H1 (cell line): Measurements from ENCODE around the gene ANKRD9. TPM values are rescaled to one million over a fixed set of nuclear protein-coding genes. Genes with fewer than 3 reads are reported as not detected.

Experiments used
- CTCF ChIA-PET: fragments of 300-600 bp; sonication (Branson Sonifier 250); formaldehyde crosslinking; loops from one replicate; lab custom pipeline; 2021; ENCODE audit not compliant: partially characterized antibody; lab: Charles Lee
- POLR2A ChIA-PET: fragments of 300-600 bp; sonication (Branson Sonifier 250); formaldehyde crosslinking; loops from one replicate; lab custom pipeline; 2021; ENCODE audit warnings: inconsistent platforms; ENCODE audit not compliant: partially characterized antibody; lab: Charles Lee
- DNase-seq, 2 experiments: peaks; one replicate each; pipeline versions ENCODE4 v3.0.0 to v3.0.0-alpha.2; 2010 to 2022; ENCODE audit warnings: low spot score in 2 of 2, low read depth in 1 of 2, mixed read lengths in 1 of 2
- FAIRE-seq: peaks from 2 replicates; lab custom pipeline; 2011; peaks lifted over from hg19 to GRCh38; lab: Jason Lieb, UNC
- H2AFZ ChIP-seq: 2 replicates; pipeline ENCODE4 v1.8.1; 2012; ENCODE audit warnings: low read length, inconsistent platforms
- H2AK5ac ChIP-seq: 2 replicates; pipeline ENCODE4 v1.6.1; 2013; ENCODE audit warnings: low read depth, low read length
- H2BK120ac ChIP-seq: replicated peaks from 2 replicates; pipeline ENCODE3; 2013; ENCODE audit warnings: low read depth, low read length, inconsistent platforms
- H2BK12ac ChIP-seq: 2 replicates; pipeline ENCODE4 v1.6.1; 2013; ENCODE audit warnings: low read depth, low read length
- H2BK15ac ChIP-seq: 2 replicates; pipeline ENCODE4 v1.6.1; 2013; ENCODE audit warnings: low read length
- H2BK20ac ChIP-seq: 2 replicates; pipeline ENCODE4 v1.6.1; 2013; ENCODE audit warnings: low read length
- H2BK5ac ChIP-seq: 2 replicates; pipeline ENCODE4 v1.6.1; 2013; ENCODE audit warnings: low read depth, low read length
- H3K14ac ChIP-seq: 2 replicates; pipeline ENCODE4 v1.6.1; 2013; ENCODE audit warnings: inconsistent platforms; ENCODE audit not compliant: insufficient read length
- H3K18ac ChIP-seq: 2 replicates; pipeline ENCODE4 v1.6.1; 2013; ENCODE audit warnings: low read length; ENCODE audit errors: extremely low read depth
- H3K23ac ChIP-seq: 2 replicates; pipeline ENCODE4 v1.6.1; 2013; ENCODE audit warnings: inconsistent platforms; ENCODE audit not compliant: insufficient read length
- H3K23me2 ChIP-seq: 2 replicates; pipeline ENCODE4 v1.6.1; 2013; ENCODE audit warnings: low read depth, low read length
- H3K27ac ChIP-seq: 2 replicates; pipeline ENCODE4 v1.6.1; 2011; ENCODE audit warnings: low read depth, low read length, inconsistent platforms
- H3K27me3 ChIP-seq, 4 experiments: replicated peaks in 1 of 4; 1 replicate in 1 of 4; 2 replicates in 3 of 4; pipeline versions ENCODE4 v1.6.1 to v1.8.1; 2011 to 2013; ENCODE audit warnings: low read length in 3 of 4, mild to moderate bottlenecking in 3 of 4, inconsistent platforms in 2 of 4, mixed read lengths in 2 of 4, moderate library complexity in 1 of 4; ENCODE audit not compliant: control insufficient read depth in 3 of 4, insufficient read depth in 3 of 4; ENCODE audit errors: extremely low read depth in 1 of 4
- H3K36me3 ChIP-seq, 4 experiments: 2 replicates each; pipeline versions ENCODE4 v1.6.1 to v1.8.1; 2011 to 2013; ENCODE audit warnings: mild to moderate bottlenecking in 4 of 4, low read length in 3 of 4, moderate library complexity in 2 of 4, control low read depth in 1 of 4, inconsistent platforms in 1 of 4; ENCODE audit not compliant: insufficient read depth in 4 of 4, control insufficient read depth in 2 of 4
- H3K4ac ChIP-seq: replicated peaks from 2 replicates; pipeline ENCODE3; 2013; ENCODE audit warnings: low read length, low read depth, mixed read lengths, inconsistent platforms; ENCODE audit not compliant: insufficient read length
- H3K4me1 ChIP-seq, 4 experiments: replicated peaks in 1 of 4; 1 replicate in 1 of 4; 2 replicates in 3 of 4; pipeline versions ENCODE4 v1.6.1 to v1.8.1; 2011 to 2013; ENCODE audit warnings: low read length in 3 of 4, inconsistent platforms in 2 of 4, mixed read lengths in 1 of 4; ENCODE audit not compliant: insufficient read depth in 4 of 4, control insufficient read depth in 3 of 4
- H3K4me2 ChIP-seq, 2 experiments: 2 replicates each; pipeline versions ENCODE4 v1.6.1 to v1.8.1; 2011 to 2013; ENCODE audit warnings: low read depth in 2 of 2, low read length in 2 of 2, control low read depth in 1 of 2, inconsistent platforms in 1 of 2, mild to moderate bottlenecking in 1 of 2; ENCODE audit not compliant: insufficient read depth in 1 of 2
- H3K4me3 ChIP-seq, 4 experiments: fragments of 200-600, 300-600 bp in 1 of 4; sonication (generic), shearing (Covaris generic), sonication (Bioruptor Twin) in 1 of 4; 2 replicates each; pipeline versions ENCODE4 v1.5.1 to v1.8.1; 2011 to 2016; ENCODE audit warnings: low read length in 4 of 4, low read depth in 3 of 4, control low read depth in 2 of 4, inconsistent platforms in 2 of 4, mild to moderate bottlenecking in 2 of 4, mixed read lengths in 1 of 4, moderate library complexity in 1 of 4; ENCODE audit not compliant: insufficient read depth in 2 of 4; ENCODE audit errors: extremely low read depth in 1 of 4
- H3K56ac ChIP-seq: replicated peaks from 2 replicates; pipeline ENCODE3; 2013; ENCODE audit warnings: low read depth, mild to moderate bottlenecking, mixed read lengths, low read length, inconsistent platforms; ENCODE audit not compliant: insufficient read length
- H3K79me1 ChIP-seq: 2 replicates; pipeline ENCODE4 v1.6.1; 2013; ENCODE audit warnings: low read depth, low read length, control low read depth
- H3K79me2 ChIP-seq, 2 experiments: 2 replicates each; pipeline versions ENCODE4 v1.6.1 to v1.8.1; 2012 to 2013; ENCODE audit warnings: low read length in 2 of 2, mild to moderate bottlenecking in 2 of 2, inconsistent platforms in 1 of 2; ENCODE audit not compliant: insufficient read depth in 2 of 2, control insufficient read depth in 1 of 2
- H3K9ac ChIP-seq, 4 experiments: replicated peaks in 1 of 4; 1 replicate in 1 of 4; 2 replicates in 3 of 4; pipeline versions ENCODE4 v1.6.1 to v1.8.1; 2011 to 2013; ENCODE audit warnings: low read depth in 3 of 4, low read length in 3 of 4, control low read depth in 2 of 4, mild to moderate bottlenecking in 2 of 4, moderate library complexity in 2 of 4, inconsistent platforms in 1 of 4; ENCODE audit errors: extremely low read depth in 1 of 4
- H3K9me3 ChIP-seq, 2 experiments: 2 replicates each; pipeline versions ENCODE4 v1.6.1 to v1.8.1; 2012 to 2013; ENCODE audit warnings: mild to moderate bottlenecking in 2 of 2, moderate library complexity in 2 of 2, control low read depth in 1 of 2, inconsistent platforms in 1 of 2, low read depth in 1 of 2, low read length in 1 of 2, mixed read lengths in 1 of 2; ENCODE audit not compliant: insufficient read depth in 2 of 2
- H4K20me1 ChIP-seq, 2 experiments: replicated peaks in 1 of 2; 2 replicates each; pipeline versions ENCODE3 to v1.8.1; 2011 to 2013; ENCODE audit warnings: inconsistent platforms in 2 of 2, low read length in 2 of 2, mild to moderate bottlenecking in 1 of 2; ENCODE audit not compliant: insufficient read depth in 2 of 2, control insufficient read depth in 1 of 2
- H4K5ac ChIP-seq: 2 replicates; pipeline ENCODE4 v1.6.1; 2013; ENCODE audit warnings: low read length, low read depth, mixed read lengths, inconsistent platforms; ENCODE audit not compliant: insufficient read length
- H4K8ac ChIP-seq: 2 replicates; pipeline ENCODE4 v1.8.0; 2013; ENCODE audit warnings: mild to moderate bottlenecking, moderate library complexity, low read length, inconsistent platforms; ENCODE audit not compliant: insufficient read depth; ENCODE audit errors: extremely low read depth
- H4K91ac ChIP-seq: replicated peaks from 2 replicates; pipeline ENCODE3; 2013; ENCODE audit warnings: low read length, mixed read lengths, inconsistent platforms; ENCODE audit not compliant: insufficient read length
- HDAC2 ChIP-seq, 2 experiments: fragments of 300-600 bp in 1 of 2; sonication (generic) in 1 of 2; IDR thresholded peaks; 2 replicates each; pipeline ENCODE4 v1.6.1; 2011 to 2012; ENCODE audit warnings: low read depth in 2 of 2, low read length in 2 of 2, mild to moderate bottlenecking in 2 of 2, moderate library complexity in 2 of 2, borderline replicate concordance in 1 of 2, inconsistent platforms in 1 of 2
- RBBP5 ChIP-seq: IDR thresholded peaks from 2 replicates; pipeline ENCODE4 v1.7.1; 2012; ENCODE audit warnings: low read depth, mild to moderate bottlenecking, inconsistent platforms, low read length, moderate library complexity, borderline replicate concordance
- SUZ12 ChIP-seq: fragments of 200-600 bp; sonication (generic); IDR thresholded peaks from 2 replicates; pipeline ENCODE4 v1.6.1; 2012; ENCODE audit warnings: mild to moderate bottlenecking, inconsistent platforms, low read length, moderate library complexity, mixed read lengths
- TAF1 ChIP-seq: IDR thresholded peaks from 2 replicates; pipeline ENCODE4 v1.6.1; 2011; ENCODE audit warnings: mild to moderate bottlenecking, low read depth, low read length
- ZNF274 ChIP-seq: IDR thresholded peaks from 2 replicates; pipeline ENCODE4 v1.7.0; 2012; ENCODE audit warnings: low read length, borderline replicate concordance; ENCODE audit errors: extremely low read depth
- WGBS, 2 experiments: shearing (Covaris generic) in 1 of 2; methylation state at CpG; one replicate each; pipeline versions ENCODE4 v1.1.6 to v1.1.7; 2013 to 2015; ENCODE audit warnings: low lambda C conversion rate in 2 of 2, mixed read lengths in 2 of 2, inconsistent platforms in 1 of 2, low coverage in 1 of 2, missing lambda C conversion rate in 1 of 2; ENCODE audit not compliant: insufficient replicate concordance in 2 of 2, insufficient coverage in 1 of 2, insufficient read length in 1 of 2; ENCODE audit errors: extremely low coverage in 1 of 2, missing lambda C conversion rate in 1 of 2; 5-methylcytosine and 5-hydroxymethylcytosine counted together
- polyA plus RNA-seq, 7 experiments: library from polyadenylated mRNA; depleted of rRNA in 3 of 7; stranded (reverse) in 5 of 7; unstranded in 2 of 7; fragments of >200 nt in 5 of 7; fragments of 200-250 nt in 2 of 7; gene quantifications; 1 replicate in 5 of 7; 2 replicates in 1 of 7; 4 replicates in 1 of 7; pipeline versions ENCODE4 v1.2.1 to v1.2.3, GENCODE V29; 2011 to 2013; ENCODE audit warnings: missing spikeins in 2 of 7, mixed read lengths in 2 of 7
- total RNA-seq: library from RNA; stranded (reverse); fragmentation: NEBNext Ultra II Directional; extraction: Animal tissue kit (Norgen Biotek cat#: 25700); gene quantifications from 2 replicates; pipeline ENCODE4 v1.2.1, GENCODE V29; 2021
- TF ChIP-seq, protein P1 (sequence below): IDR thresholded peaks from 2 replicates; pipeline ENCODE4 v1.6.1; 2012; ENCODE audit warnings: inconsistent platforms

Gene ANKRD9
- total and polyA plus RNA-seq, 2 of the 8 experiments (the other 6 are each of a cell fraction or from before 2014, with no cell fraction given): 37.0 to 41.8 TPM

DNA sequence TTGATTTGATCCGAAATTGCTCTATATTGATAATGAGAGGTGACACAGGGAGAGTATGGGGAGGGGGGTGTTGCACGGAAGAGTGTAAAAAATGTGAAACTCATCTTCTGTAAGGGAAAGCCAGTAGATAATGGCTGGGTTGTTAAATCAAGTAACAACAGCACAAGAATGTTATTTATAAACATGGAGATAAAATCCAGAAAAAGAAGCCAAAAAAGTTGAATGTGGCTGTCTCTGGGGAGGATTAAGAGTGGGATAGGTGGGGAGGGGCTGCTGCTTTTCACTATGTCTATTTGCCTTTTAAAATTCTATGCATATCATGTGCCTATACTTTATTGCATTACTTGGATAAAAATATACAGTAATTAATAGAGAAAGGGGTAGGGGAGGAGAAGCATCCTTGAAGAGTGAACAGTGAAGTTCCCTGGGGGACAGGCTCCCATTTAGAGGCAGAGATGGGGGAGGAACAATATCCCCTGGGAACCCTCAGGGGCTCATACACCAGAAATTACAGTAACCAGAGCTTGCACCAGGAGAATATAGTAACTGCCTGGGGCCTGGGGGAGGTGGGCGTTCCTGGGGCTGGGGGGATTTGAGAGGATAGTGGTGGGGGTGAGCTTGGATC is 39.2 kb upstream of the ANKRD9 start:
- H3K23ac ChIP-seq: no peak overlapping the region
- H4K8ac ChIP-seq: no peak overlapping the region
- peaks cover 3 to 18% (median 12%) of the 10 kb centered on the region in 4 experiments for H3K4me1 ChIP-seq
- no peaks in the 10 kb centered on the region for H3K79me1 ChIP-seq
- no peak overlapping the region for H2BK120ac ChIP-seq
- H3K9ac ChIP-seq: no peak overlapping the region
- H4K20me1 ChIP-seq: no peaks in the 10 kb centered on the region
- H2BK15ac ChIP-seq: no peak overlapping the region
- no peak overlapping the region for H3K56ac ChIP-seq
- no peak overlapping the region for H2BK5ac ChIP-seq
- H4K5ac ChIP-seq: no peak overlapping the region
- H2AK5ac ChIP-seq: no peak overlapping the region
- no peak for FAIRE-seq
- no peak overlapping the region for H3K18ac ChIP-seq
- ChIA-PET CTCF (interaction anchor here (0.6 to 1.4 kb wide), 3 partner anchors 28 to 520 kb away, joined by 3 to 6 read pairs (median 4); no protein-coding TSS in a partner anchor), POLR2A (interaction anchor here (2.1 to 2.5 kb wide), 2 partner anchors 11 to 24 kb away, joined by 4 to 12 read pairs; no protein-coding TSS in a partner anchor)
- no peaks in the 10 kb centered on the region for H3K36me3 ChIP-seq
- TF ChIP-seq HDAC2 (IDR thresholded peaks at IDR 0.05; ENCODE audit: borderline replicate concordance in 1 of 2, low read depth in 2 of 2, low read length in 2 of 2) (no peak), TAF1 (no peak), SUZ12 (no peak), ZNF274 (no peak), RBBP5 (no peak)
- TF ChIP-seq, protein P1, sequence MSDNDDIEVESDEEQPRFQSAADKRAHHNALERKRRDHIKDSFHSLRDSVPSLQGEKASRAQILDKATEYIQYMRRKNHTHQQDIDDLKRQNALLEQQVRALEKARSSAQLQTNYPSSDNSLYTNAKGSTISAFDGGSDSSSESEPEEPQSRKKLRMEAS: no peak
- no peak overlapping the region for H4K91ac ChIP-seq
- no peak overlapping the region for H3K4ac ChIP-seq
- no peak overlapping the region for H2BK12ac ChIP-seq
- no peaks in the 10 kb centered on the region for H3K79me2 ChIP-seq
- no peak overlapping the region for H2BK20ac ChIP-seq
- no peaks in the 10 kb centered on the region for H3K9me3 ChIP-seq
- no peak overlapping the region for H3K27ac ChIP-seq
- no peak overlapping the region for H3K4me2 ChIP-seq
- no peak overlapping the region for H3K14ac ChIP-seq
- no peak overlapping the region for H2AFZ ChIP-seq
- DNase-seq: no peak
- peaks cover 6% of the 10 kb centered on the region; the same call in 1 of the 2 replicates for H3K23me2 ChIP-seq
- H3K4me3 ChIP-seq: no peak overlapping the region
- 90% methylated on average over 3 of the region's 3 CpGs; no CpG with 5 or more reads in 1 of the 2 experiments for WGBS, 2 experiments
- H3K27me3 ChIP-seq: peaks cover 0 to 5% (median 4%) of the 10 kb centered on the region in 4 experiments; a peak in 3 of 7 replicates
